HepG2 (cell line): ENCODE measurements around the gene KHNYN. TPM values are rescaled to one million over a fixed set of nuclear protein-coding genes. Genes with fewer than 3 reads are reported as not detected.

ENCODE experiments used
- ATAC-seq: fragments of 200-7000 bp; cut with Tn5 transposase; 3 replicates; pipeline ENCODE4 v1.9.1; 2020; ENCODE audit warnings: mild to moderate bottlenecking, moderate library complexity
- BruUV-seq: library from RNA; stranded (reverse); fragments of 400-500 nt; replicated peaks from 2 replicates; lab custom pipeline; 2021; lab: Mats Ljungman, UMichigan
- CTCF ChIA-PET: fragments of 300-600 bp; formaldehyde crosslinking; extraction: SDS; loops from one replicate; lab custom pipeline; 2021; ENCODE audit warnings: low total read pairs, inconsistent platforms, low intra/inter-chr PET ratio; lab: Yijun Ruan, JAX
- POLR2A ChIA-PET: fragments of 350-600 bp; sonication (Branson Sonifier 250); formaldehyde crosslinking; loops from one replicate; lab custom pipeline; 2020; ENCODE audit warnings: antibody characterized with exemption, inconsistent platforms; lab: Yijun Ruan, JAX
- DNase-seq: peaks from one replicate; pipeline ENCODE4 v3.0.0-alpha.2; 2015; ENCODE audit warnings: low spot score
- FAIRE-seq: peaks from 3 replicates; lab custom pipeline; 2011; peaks lifted over from hg19 to GRCh38; lab: Jason Lieb, UNC
- H2AFZ ChIP-seq: one replicate; pipeline ENCODE4 v1.6.1; 2011; ENCODE audit warnings: low read length, inconsistent platforms
- H3K27ac ChIP-seq: fragments of 300-600 bp; 3 replicates; pipeline ENCODE4 v1.8.0; 2011; ENCODE audit warnings: mixed run types, mild to moderate bottlenecking, mixed read lengths, low read length, inconsistent platforms; ENCODE audit not compliant: insufficient read depth; ENCODE audit errors: extremely low read length
- H3K27me3 ChIP-seq, 2 experiments: fragments of 200-600 bp in 1 of 2; 2 replicates in 1 of 2; 3 replicates in 1 of 2; pipeline versions ENCODE4 v1.6.0 to v1.8.0; 2011; ENCODE audit warnings: low read length in 2 of 2, mild to moderate bottlenecking in 2 of 2, moderate library complexity in 2 of 2, inconsistent platforms in 1 of 2; ENCODE audit not compliant: insufficient read depth in 2 of 2, control insufficient read depth in 1 of 2
- H3K36me3 ChIP-seq, 2 experiments: fragments of 200-600 bp in 1 of 2; replicated peaks in 1 of 2; 2 replicates in 1 of 2; 3 replicates in 1 of 2; pipeline versions ENCODE4 v1.5.1 to v1.8.0; 2011; ENCODE audit warnings: low read length in 2 of 2, inconsistent platforms in 1 of 2; ENCODE audit not compliant: insufficient read depth in 2 of 2, control insufficient read depth in 1 of 2
- H3K4me1 ChIP-seq: 2 replicates; pipeline ENCODE4 v1.5.1; 2012; ENCODE audit warnings: low read length, inconsistent platforms; ENCODE audit not compliant: insufficient read depth
- H3K4me2 ChIP-seq: 2 replicates; pipeline ENCODE4 v1.6.0; 2011; ENCODE audit warnings: low read depth, low read length, inconsistent platforms
- H3K4me3 ChIP-seq, 3 experiments: fragments of 200-600 bp in 1 of 3; sonication (generic), shearing (Covaris generic) in 1 of 3; replicated peaks in 1 of 3; 2 replicates each; pipeline ENCODE4 v1.5.1; 2011 to 2016; ENCODE audit warnings: low read length in 3 of 3, inconsistent platforms in 2 of 3, low read depth in 2 of 3, mild to moderate bottlenecking in 2 of 3, control low read depth in 1 of 3, mixed read lengths in 1 of 3; ENCODE audit not compliant: insufficient read depth in 1 of 3
- H3K79me2 ChIP-seq: one replicate; pipeline ENCODE4 v1.6.1; 2011; ENCODE audit warnings: low read length, inconsistent platforms; ENCODE audit not compliant: insufficient read depth
- H3K9ac ChIP-seq: 2 replicates; pipeline ENCODE4 v1.6.0; 2011; ENCODE audit warnings: mild to moderate bottlenecking, low read depth, low read length, inconsistent platforms; ENCODE audit not compliant: insufficient read depth
- H3K9me3 ChIP-seq: 2 replicates; pipeline ENCODE4 v1.5.1; 2012; ENCODE audit warnings: mild to moderate bottlenecking, low read length
- H4K20me1 ChIP-seq: 2 replicates; pipeline ENCODE4 v1.6.0; 2011; ENCODE audit warnings: inconsistent platforms, mild to moderate bottlenecking, low read length, moderate library complexity; ENCODE audit not compliant: insufficient read depth
- FLYWCH1 ChIP-seq: sonication (generic); formaldehyde crosslinking; IDR thresholded peaks from 2 replicates; pipeline ENCODE4 v1.8.1; 2023; ENCODE audit warnings: mild to moderate bottlenecking, missing genetic modification reagents
- HHEX ChIP-seq: IDR thresholded peaks from 2 replicates; pipeline ENCODE4 v1.6.1; 2016; ENCODE audit warnings: control low read depth
- MTF2 ChIP-seq: sonication (generic); formaldehyde crosslinking; IDR thresholded peaks from 2 replicates; pipeline ENCODE4 v1.5.0; 2020; ENCODE audit warnings: missing genetic modification reagents, borderline replicate concordance
- NR2C2 ChIP-seq: sonication (generic); formaldehyde crosslinking; IDR thresholded peaks from 2 replicates; pipeline ENCODE4 v1.4.0; 2020; ENCODE audit warnings: missing genetic modification reagents, mild to moderate bottlenecking, moderate library complexity, borderline replicate concordance
- RBFOX2 ChIP-seq: fragments of 200-400 bp; formaldehyde crosslinking; IDR thresholded peaks from 2 replicates; pipeline ENCODE4 v1.6.1; 2017; ENCODE audit warnings: low read depth, mild to moderate bottlenecking, low read length
- SNAPC2 ChIP-seq: sonication (generic); formaldehyde crosslinking; IDR thresholded peaks from 2 replicates; pipeline ENCODE4 v1.8.1; 2022; ENCODE audit warnings: mild to moderate bottlenecking, missing genetic modification reagents
- ZBTB20 ChIP-seq: sonication (generic); formaldehyde crosslinking; IDR thresholded peaks from 2 replicates; pipeline ENCODE4 v1.8.1; 2023; ENCODE audit warnings: missing genetic modification reagents, low read depth, mild to moderate bottlenecking, borderline replicate concordance
- ZNF337 ChIP-seq: sonication (generic); formaldehyde crosslinking; IDR thresholded peaks from 2 replicates; pipeline ENCODE4 v1.5.1; 2020; ENCODE audit warnings: missing genetic modification reagents, low read depth, mild to moderate bottlenecking, borderline replicate concordance
- ZNF703 ChIP-seq: sonication (generic); formaldehyde crosslinking; IDR thresholded peaks from 2 replicates; pipeline ENCODE4 v1.5.1; 2020; ENCODE audit warnings: missing genetic modification reagents, mild to moderate bottlenecking, moderate library complexity, borderline replicate concordance
- ZNF839 ChIP-seq: sonication (generic); formaldehyde crosslinking; IDR thresholded peaks from 2 replicates; pipeline ENCODE4 v1.4.0; 2020; ENCODE audit warnings: missing genetic modification reagents, mild to moderate bottlenecking, borderline replicate concordance
- WGBS: methylation state at CpG from one replicate; pipeline ENCODE4 v1.1.6; 2017; ENCODE audit warnings: low lambda C conversion rate; 5-methylcytosine and 5-hydroxymethylcytosine counted together
- in situ Hi-C: cut with HindIII; loops from 2 replicates; pipeline ENCODE4 v1.10.0; 2017; ENCODE audit warnings: low pct_unique_long_range_greater_than_20kb; ENCODE audit not compliant: extremely low pct_ligation_motif_present
- intact Hi-C: fragments of 100-400 bp; cut with micrococcal nuclease; formaldehyde crosslinking; loops from one replicate; pipeline ENCODE4 v1.10.0; 2022; ENCODE audit not compliant: unreplicated experiment
- polyA plus RNA-seq, 8 experiments: library from polyadenylated mRNA; depleted of rRNA in 3 of 8; stranded (reverse) in 7 of 8; unstranded in 1 of 8; fragments of >200 nt; fragmentation: Illumina TruSeq in 4 of 8; extraction: Trizol in 4 of 8; gene quantifications; 2 replicates each; pipeline versions ENCODE4 v1.2.1 to v1.2.3, GENCODE V29; 2011 to 2016; ENCODE audit warnings: low read depth in 4 of 8, missing spikeins in 1 of 8, mixed read lengths in 1 of 8; ENCODE audit not compliant: insufficient read depth in 1 of 8
- total RNA-seq, 5 experiments: library from RNA; depleted of rRNA; stranded (reverse); fragments of >200 nt; fragmentation: Illumina TruSeq; extraction: Trizol; gene quantifications; 2 replicates each; pipeline ENCODE4 v1.2.3, GENCODE V29; 2016; ENCODE audit warnings: low read depth in 1 of 5
- TF ChIP-seq, protein P1 (sequence below): sonication (generic); formaldehyde crosslinking; IDR thresholded peaks from 2 replicates; pipeline ENCODE4 v1.8.0; 2022; ENCODE audit warnings: mild to moderate bottlenecking, missing genetic modification reagents, moderate library complexity
- TF ChIP-seq, protein P2 (sequence below): sonication (generic); formaldehyde crosslinking; IDR thresholded peaks from 2 replicates; pipeline ENCODE4 v1.4.0; 2020; ENCODE audit warnings: missing genetic modification reagents, borderline replicate concordance
- TF ChIP-seq, protein P3 (sequence below): sonication (generic); formaldehyde crosslinking; IDR thresholded peaks from 2 replicates; pipeline ENCODE4 v1.4.0; 2020; ENCODE audit warnings: mild to moderate bottlenecking, missing genetic modification reagents
- TF ChIP-seq, protein P4 (sequence below): sonication (generic); formaldehyde crosslinking; IDR thresholded peaks from 2 replicates; pipeline ENCODE4 v1.5.1; 2020; ENCODE audit warnings: mild to moderate bottlenecking, missing genetic modification reagents, moderate library complexity

KHNYN gene
- total and polyA plus RNA-seq, 2 of the 13 experiments (the other 11 are each of a cell fraction or from before 2014, with no cell fraction given), result 52.8 to 75.7 TPM

DNA sequence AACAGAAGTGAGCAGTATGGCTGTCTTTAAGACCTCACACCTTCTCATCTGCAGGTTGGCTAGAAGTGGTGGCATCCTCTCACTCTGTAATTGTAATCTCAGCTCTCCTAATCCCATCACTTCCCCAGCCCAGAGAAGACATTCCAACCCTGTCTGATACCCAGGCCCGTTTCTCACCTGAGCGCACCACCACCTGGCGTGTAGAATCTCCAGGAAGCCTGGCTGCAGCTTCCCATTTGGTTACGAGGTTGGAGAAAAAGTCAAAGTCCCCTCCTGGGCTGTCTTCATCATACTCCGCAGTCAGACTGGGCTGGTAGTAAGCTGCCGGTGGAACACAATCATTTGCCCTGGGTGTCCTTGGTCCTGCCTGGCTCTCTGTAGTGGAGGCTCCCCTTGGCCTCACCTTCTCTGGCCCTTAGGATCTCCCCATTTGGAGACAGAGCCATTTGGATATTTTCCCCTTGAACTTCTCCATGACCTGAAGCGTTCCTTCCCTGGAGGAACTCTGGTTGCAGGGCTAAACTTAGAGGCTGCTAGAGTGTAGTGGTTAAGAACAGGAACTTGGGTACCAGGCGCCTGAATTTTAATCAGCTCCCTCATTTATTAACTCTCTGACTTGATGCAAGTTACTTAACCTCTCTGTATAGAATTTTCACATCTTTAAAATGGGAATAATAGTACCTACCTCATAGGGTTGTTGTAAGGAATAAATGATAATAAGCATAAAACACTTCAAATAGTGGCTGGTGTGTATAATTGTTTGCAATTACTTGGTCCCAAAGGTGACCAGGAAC lies 11.0 kb downstream of the KHNYN start:
- H3K27me3 ChIP-seq, result peaks cover 0 to 5% of the 10 kb centered on the region in 2 experiments; a peak in 1 of 5 replicates
- ChIA-PET CTCF (interaction anchor here (1.0 to 1.2 kb wide), 2 partner anchors 9 to 108 kb away, joined by 3 to 6 read pairs; no protein-coding TSS in a partner anchor), POLR2A (interaction anchor here (1.1 to 5.6 kb wide), 8 partner anchors 12 to 294 kb away, joined by 3 to 242 read pairs (median 24); partner anchors contain the start of genes CBLN3, CIDEB, KHNYN and PSME2)
- intact Hi-C loops (loop anchor here (10.0 kb wide), 1 partner anchor 1856 kb away; the partner anchor contains the start of gene DAD1), in situ Hi-C loops (no loop called here)
- H3K36me3 ChIP-seq, result peaks cover 38 to 55% of the 10 kb centered on the region in 2 experiments
- ATAC-seq, result no peak
- DNase-seq, result no peak
- H3K4me3 ChIP-seq, result no peak overlapping the region
- FAIRE-seq, result no peak
- 0 out of 2 replicates have a peak overlapping the region, but pooled peaks have one; percentile 96 for H3K9ac ChIP-seq
- no peaks in the 10 kb centered on the region; the same call in 1 of the 2 replicates for H4K20me1 ChIP-seq
- no peak overlapping the region for H2AFZ ChIP-seq
- WGBS, result 97% methylated on average over 8 of the region's 8 CpGs
- BruUV-seq, result no TSS peak
- H3K27ac ChIP-seq, result no peak overlapping the region
- peaks cover 22% of the 10 kb centered on the region for H3K79me2 ChIP-seq
- peaks cover 23% of the 10 kb centered on the region for H3K4me1 ChIP-seq
- no peaks in the 10 kb centered on the region for H3K9me3 ChIP-seq
- H3K4me2 ChIP-seq, result peak overlapping the region; percentile 95
- 0 out of 2 replicates have a peak, but pooled peaks have one; percentile 15 for TF ChIP-seq MTF2 (CRISPR knock-in tag)
- TF ChIP-seq ZBTB20 (CRISPR knock-in tag), result 0 out of 2 replicates have a peak, but pooled peaks have one; percentile 35
- 0 out of 2 replicates have a peak, but pooled peaks have one; percentile 23 for TF ChIP-seq HHEX (CRISPR knock-in tag)
- no peak for TF ChIP-seq ZNF337
- TF ChIP-seq, protein P1, sequence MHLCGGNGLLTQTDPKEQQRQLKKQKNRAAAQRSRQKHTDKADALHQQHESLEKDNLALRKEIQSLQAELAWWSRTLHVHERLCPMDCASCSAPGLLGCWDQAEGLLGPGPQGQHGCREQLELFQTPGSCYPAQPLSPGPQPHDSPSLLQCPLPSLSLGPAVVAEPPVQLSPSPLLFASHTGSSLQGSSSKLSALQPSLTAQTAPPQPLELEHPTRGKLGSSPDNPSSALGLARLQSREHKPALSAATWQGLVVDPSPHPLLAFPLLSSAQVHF (CRISPR knock-in tag), result peak; percentile 18; the same call in 1 of the 2 replicates
- TF ChIP-seq FLYWCH1, result peak; percentile 27; the same call in 1 of the 2 replicates
- TF ChIP-seq ZNF703 (CRISPR knock-in tag), result 0 out of 2 replicates have a peak, but pooled peaks have one; percentile 23
- TF ChIP-seq, protein P2, sequence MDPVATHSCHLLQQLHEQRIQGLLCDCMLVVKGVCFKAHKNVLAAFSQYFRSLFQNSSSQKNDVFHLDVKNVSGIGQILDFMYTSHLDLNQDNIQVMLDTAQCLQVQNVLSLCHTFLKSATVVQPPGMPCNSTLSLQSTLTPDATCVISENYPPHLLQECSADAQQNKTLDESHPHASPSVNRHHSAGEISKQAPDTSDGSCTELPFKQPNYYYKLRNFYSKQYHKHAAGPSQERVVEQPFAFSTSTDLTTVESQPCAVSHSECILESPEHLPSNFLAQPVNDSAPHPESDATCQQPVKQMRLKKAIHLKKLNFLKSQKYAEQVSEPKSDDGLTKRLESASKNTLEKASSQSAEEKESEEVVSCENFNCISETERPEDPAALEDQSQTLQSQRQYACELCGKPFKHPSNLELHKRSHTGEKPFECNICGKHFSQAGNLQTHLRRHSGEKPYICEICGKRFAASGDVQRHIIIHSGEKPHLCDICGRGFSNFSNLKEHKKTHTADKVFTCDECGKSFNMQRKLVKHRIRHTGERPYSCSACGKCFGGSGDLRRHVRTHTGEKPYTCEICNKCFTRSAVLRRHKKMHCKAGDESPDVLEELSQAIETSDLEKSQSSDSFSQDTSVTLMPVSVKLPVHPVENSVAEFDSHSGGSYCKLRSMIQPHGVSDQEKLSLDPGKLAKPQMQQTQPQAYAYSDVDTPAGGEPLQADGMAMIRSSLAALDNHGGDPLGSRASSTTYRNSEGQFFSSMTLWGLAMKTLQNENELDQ (CRISPR knock-in tag), result no peak
- TF ChIP-seq, protein P3, sequence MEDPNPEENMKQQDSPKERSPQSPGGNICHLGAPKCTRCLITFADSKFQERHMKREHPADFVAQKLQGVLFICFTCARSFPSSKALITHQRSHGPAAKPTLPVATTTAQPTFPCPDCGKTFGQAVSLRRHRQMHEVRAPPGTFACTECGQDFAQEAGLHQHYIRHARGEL, result no peak
- peak; percentile 23; the same call in 1 of the 2 replicates for TF ChIP-seq NR2C2 (CRISPR knock-in tag)
- TF ChIP-seq RBFOX2, result peak; percentile 57
- TF ChIP-seq, protein P4, sequence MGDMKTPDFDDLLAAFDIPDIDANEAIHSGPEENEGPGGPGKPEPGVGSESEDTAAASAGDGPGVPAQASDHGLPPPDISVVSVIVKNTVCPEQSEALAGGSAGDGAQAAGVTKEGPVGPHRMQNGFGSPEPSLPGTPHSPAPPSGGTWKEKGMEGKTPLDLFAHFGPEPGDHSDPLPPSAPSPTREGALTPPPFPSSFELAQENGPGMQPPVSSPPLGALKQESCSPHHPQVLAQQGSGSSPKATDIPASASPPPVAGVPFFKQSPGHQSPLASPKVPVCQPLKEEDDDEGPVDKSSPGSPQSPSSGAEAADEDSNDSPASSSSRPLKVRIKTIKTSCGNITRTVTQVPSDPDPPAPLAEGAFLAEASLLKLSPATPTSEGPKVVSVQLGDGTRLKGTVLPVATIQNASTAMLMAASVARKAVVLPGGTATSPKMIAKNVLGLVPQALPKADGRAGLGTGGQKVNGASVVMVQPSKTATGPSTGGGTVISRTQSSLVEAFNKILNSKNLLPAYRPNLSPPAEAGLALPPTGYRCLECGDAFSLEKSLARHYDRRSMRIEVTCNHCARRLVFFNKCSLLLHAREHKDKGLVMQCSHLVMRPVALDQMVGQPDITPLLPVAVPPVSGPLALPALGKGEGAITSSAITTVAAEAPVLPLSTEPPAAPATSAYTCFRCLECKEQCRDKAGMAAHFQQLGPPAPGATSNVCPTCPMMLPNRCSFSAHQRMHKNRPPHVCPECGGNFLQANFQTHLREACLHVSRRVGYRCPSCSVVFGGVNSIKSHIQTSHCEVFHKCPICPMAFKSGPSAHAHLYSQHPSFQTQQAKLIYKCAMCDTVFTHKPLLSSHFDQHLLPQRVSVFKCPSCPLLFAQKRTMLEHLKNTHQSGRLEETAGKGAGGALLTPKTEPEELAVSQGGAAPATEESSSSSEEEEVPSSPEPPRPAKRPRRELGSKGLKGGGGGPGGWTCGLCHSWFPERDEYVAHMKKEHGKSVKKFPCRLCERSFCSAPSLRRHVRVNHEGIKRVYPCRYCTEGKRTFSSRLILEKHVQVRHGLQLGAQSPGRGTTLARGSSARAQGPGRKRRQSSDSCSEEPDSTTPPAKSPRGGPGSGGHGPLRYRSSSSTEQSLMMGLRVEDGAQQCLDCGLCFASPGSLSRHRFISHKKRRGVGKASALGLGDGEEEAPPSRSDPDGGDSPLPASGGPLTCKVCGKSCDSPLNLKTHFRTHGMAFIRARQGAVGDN (CRISPR knock-in tag), result 0 out of 2 replicates have a peak, but pooled peaks have one; percentile 18
- TF ChIP-seq ZNF839 (CRISPR knock-in tag), result no peak
- 0 out of 2 replicates have a peak, but pooled peaks have one; percentile 69 for TF ChIP-seq SNAPC2 (CRISPR knock-in tag)
